H1 (cell line): Measurements from ENCODE around the gene NHLH2.

Source experiments
- CHD2 ChIP-seq: IDR thresholded peaks from 2 replicates; pipeline ENCODE4 v1.6.1; 2012; ENCODE audit warnings: low read length, improper control_type of control experiment
- EP300 ChIP-seq, 2 experiments: IDR thresholded peaks; 1 replicate in 1 of 2; 2 replicates in 1 of 2; pipeline ENCODE4 v1.6.1; 2011 to 2012; ENCODE audit warnings: low read depth in 2 of 2, low read length in 2 of 2, mild to moderate bottlenecking in 2 of 2, borderline replicate concordance in 1 of 2, inconsistent platforms in 1 of 2, moderate library complexity in 1 of 2
- EZH2 ChIP-seq: fragments of 200-600 bp; sonication (generic); IDR thresholded peaks from 2 replicates; pipeline ENCODE4 v1.7.1; 2012; ENCODE audit warnings: low read depth, mild to moderate bottlenecking, moderate library complexity, low read length, inconsistent platforms; ENCODE audit not compliant: severe bottlenecking
- NANOG ChIP-seq: IDR thresholded peaks from 2 replicates; pipeline ENCODE4 v1.6.1; 2011; ENCODE audit warnings: low read length, low read depth, mild to moderate bottlenecking, inconsistent platforms; ENCODE audit not compliant: insufficient read depth, poor library complexity, severe bottlenecking
- NRF1 ChIP-seq: IDR thresholded peaks from 2 replicates; pipeline ENCODE4 v1.6.1; 2011; ENCODE audit warnings: mild to moderate bottlenecking, low read depth, low read length, improper control_type of control experiment
- POLR2A ChIP-seq, 2 experiments: IDR thresholded peaks; 1 replicate in 1 of 2; 2 replicates in 1 of 2; pipeline ENCODE4 v1.6.1; 2011; ENCODE audit warnings: low read depth in 2 of 2, low read length in 2 of 2, mild to moderate bottlenecking in 2 of 2; ENCODE audit errors: control extremely low read depth in 1 of 2
- SAP30 ChIP-seq: fragments of 300-600 bp; sonication (generic); IDR thresholded peaks from 2 replicates; pipeline ENCODE4 v1.7.1; 2012; ENCODE audit warnings: low read length, moderate library complexity, mild to moderate bottlenecking, inconsistent platforms; ENCODE audit not compliant: insufficient read depth, insufficient replicate concordance
- SRF ChIP-seq: IDR thresholded peaks from 2 replicates; pipeline ENCODE4 v1.6.1; 2011; ENCODE audit warnings: mild to moderate bottlenecking, low read depth, low read length, moderate library complexity
- SUZ12 ChIP-seq: fragments of 200-600 bp; sonication (generic); IDR thresholded peaks from 2 replicates; pipeline ENCODE4 v1.6.1; 2012; ENCODE audit warnings: mild to moderate bottlenecking, inconsistent platforms, low read length, moderate library complexity, mixed read lengths
- YY1 ChIP-seq: IDR thresholded peaks from 2 replicates; pipeline ENCODE4 v1.6.1; 2011; ENCODE audit warnings: low read depth, mild to moderate bottlenecking, low read length
- TF ChIP-seq, protein P1 (sequence below), 3 experiments: IDR thresholded peaks; 1 replicate in 2 of 3; 2 replicates in 1 of 3; pipeline versions ENCODE4 v1.5.1 to v1.6.1; 2011; ENCODE audit warnings: low read length in 3 of 3, mild to moderate bottlenecking in 3 of 3, inconsistent platforms in 2 of 3, low read depth in 1 of 3, moderate library complexity in 1 of 3; ENCODE audit not compliant: insufficient read depth in 1 of 3; ENCODE audit errors: control extremely low read depth in 1 of 3
- TF ChIP-seq, protein P2 (sequence below): IDR thresholded peaks from 2 replicates; pipeline ENCODE4 v1.6.1; 2012; ENCODE audit warnings: inconsistent platforms

DNA sequence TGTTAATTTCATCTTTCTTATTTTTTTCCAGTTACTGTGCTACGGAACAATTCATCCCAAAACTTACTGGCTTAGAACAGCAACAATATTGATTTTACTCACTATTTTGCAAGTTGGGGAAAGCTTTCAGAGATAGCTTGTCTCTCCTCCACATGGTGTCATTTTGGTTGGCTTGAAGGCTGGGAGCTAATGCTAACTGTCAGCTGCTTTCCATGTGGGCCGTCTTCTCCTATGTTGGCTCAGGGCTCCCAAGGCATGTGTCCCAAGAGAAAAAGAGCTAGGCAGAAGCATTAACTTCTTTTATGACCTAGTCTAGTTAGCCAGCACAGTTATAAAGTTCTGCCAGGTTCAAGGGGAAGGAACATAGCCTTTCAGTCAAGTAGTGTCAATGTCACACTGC lies 38.5 kb downstream of the NHLH2 start:
- TF ChIP-seq YY1 (no peak), SRF (no peak), SUZ12 (no peak), CHD2 (no peak), NRF1 (no peak), POLR2A (IDR thresholded peaks at IDR 0.05; ENCODE audit: control extremely low read depth in 1 of 2, low read depth in 2 of 2, low read length in 2 of 2) (no peak), NANOG (no peak), EZH2 (no peak), EP300 (IDR thresholded peaks at IDR 0.05; ENCODE audit: borderline replicate concordance in 1 of 2, low read depth in 2 of 2, low read length in 2 of 2) (no peak), SAP30 (no peak)
- TF ChIP-seq, protein P1, sequence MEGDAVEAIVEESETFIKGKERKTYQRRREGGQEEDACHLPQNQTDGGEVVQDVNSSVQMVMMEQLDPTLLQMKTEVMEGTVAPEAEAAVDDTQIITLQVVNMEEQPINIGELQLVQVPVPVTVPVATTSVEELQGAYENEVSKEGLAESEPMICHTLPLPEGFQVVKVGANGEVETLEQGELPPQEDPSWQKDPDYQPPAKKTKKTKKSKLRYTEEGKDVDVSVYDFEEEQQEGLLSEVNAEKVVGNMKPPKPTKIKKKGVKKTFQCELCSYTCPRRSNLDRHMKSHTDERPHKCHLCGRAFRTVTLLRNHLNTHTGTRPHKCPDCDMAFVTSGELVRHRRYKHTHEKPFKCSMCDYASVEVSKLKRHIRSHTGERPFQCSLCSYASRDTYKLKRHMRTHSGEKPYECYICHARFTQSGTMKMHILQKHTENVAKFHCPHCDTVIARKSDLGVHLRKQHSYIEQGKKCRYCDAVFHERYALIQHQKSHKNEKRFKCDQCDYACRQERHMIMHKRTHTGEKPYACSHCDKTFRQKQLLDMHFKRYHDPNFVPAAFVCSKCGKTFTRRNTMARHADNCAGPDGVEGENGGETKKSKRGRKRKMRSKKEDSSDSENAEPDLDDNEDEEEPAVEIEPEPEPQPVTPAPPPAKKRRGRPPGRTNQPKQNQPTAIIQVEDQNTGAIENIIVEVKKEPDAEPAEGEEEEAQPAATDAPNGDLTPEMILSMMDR (IDR thresholded peaks at IDR 0.05; ENCODE audit: control extremely low read depth in 1 of 3, insufficient read depth in 1 of 3, low read depth in 1 of 3, low read length in 3 of 3) = no peak
- TF ChIP-seq, protein P2, sequence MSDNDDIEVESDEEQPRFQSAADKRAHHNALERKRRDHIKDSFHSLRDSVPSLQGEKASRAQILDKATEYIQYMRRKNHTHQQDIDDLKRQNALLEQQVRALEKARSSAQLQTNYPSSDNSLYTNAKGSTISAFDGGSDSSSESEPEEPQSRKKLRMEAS = no peak
